ENCODE results near the gene TOGARAM2. TPM values are rescaled to one million over a fixed set of nuclear protein-coding genes. Genes with fewer than 3 reads are reported as not detected.

TOGARAM2 gene
- total RNA-seq, 4 donors from 2014 or later = 6.0 to 35.0 (median 19.5) TPM

- Histone ChIP-seq H3K4me3 (no peak overlapping the region), H3K36me3 (no peaks in the 10 kb centered on the region), H3K27ac (peak overlapping the region in 1 of 4 donors; percentile 21), H3K27me3 (no peaks in the 10 kb centered on the region), H3K9me3 (no peaks in the 10 kb centered on the region), H3K4me1 (peaks cover 0 to 12% (median 0%) of the 10 kb centered on the region in 4 donors)
- WGBS, 2 donors = 68 to 74% methylated on average over 5 of the region's 5 CpGs
- no peak for DNase-seq (ENCODE audit: low spot score in 2 of 2)
- TF ChIP-seq POLR2A (IDR thresholded peaks at IDR 0.05) (no peak), EP300 (IDR thresholded peaks at IDR 0.05) (no peak), CTCF (IDR thresholded peaks at IDR 0.05) (no peak)
Observed at GRCh38 chr2:29000956-29001355, 19.9 kb downstream of the TOGARAM2 start.

- H3K4me3 ChIP-seq = no peak overlapping the region
- WGBS, 2 donors = 91 to 98% methylated on average over 4 of the region's 4 CpGs
- DNase-seq (ENCODE audit: low spot score in 2 of 2) = no peak
Observed at GRCh38 chr2:29001806-29002205, 20.7 kb downstream of the TOGARAM2 start.

GRCh38 chr2:29004755-29005154 is 23.7 kb downstream of the TOGARAM2 start:
- H3K36me3 ChIP-seq = no peaks in the 10 kb centered on the region
- DNase-seq (ENCODE audit: low spot score in 2 of 2) = no peak
- TF ChIP-seq EP300 (IDR thresholded peaks at IDR 0.05) (no peak), CTCF (IDR thresholded peaks at IDR 0.05) (no peak), POLR2A (IDR thresholded peaks at IDR 0.05) (no peak)
- peaks cover 0 to 4% (median 1%) of the 10 kb centered on the region in 4 donors for H3K4me1 ChIP-seq
- H3K27me3 ChIP-seq = no peaks in the 10 kb centered on the region
- H3K27ac ChIP-seq = no peak overlapping the region
- H3K9me3 ChIP-seq = no peaks in the 10 kb centered on the region
- 6 to 18% methylated on average over 1 of the region's 1 CpG for WGBS, 2 donors
- no peak overlapping the region for H3K4me3 ChIP-seq

More at GRCh38 chr2:29001806-29002205, 20.7 kb downstream of the TOGARAM2 start:
- no peaks in the 10 kb centered on the region for H3K9me3 ChIP-seq
- TF ChIP-seq CTCF (IDR thresholded peaks at IDR 0.05) (no peak), EP300 (IDR thresholded peaks at IDR 0.05) (no peak), POLR2A (IDR thresholded peaks at IDR 0.05) (no peak)
- H3K4me1 ChIP-seq = peaks cover 0 to 12% (median 0%) of the 10 kb centered on the region in 4 donors
- H3K36me3 ChIP-seq = no peaks in the 10 kb centered on the region
- H3K27me3 ChIP-seq = no peaks in the 10 kb centered on the region
- H3K27ac ChIP-seq = no peak overlapping the region

GRCh38 chr2:29005331-29005730 is 24.2 kb downstream of the TOGARAM2 start:
- Histone ChIP-seq H3K27ac (no peak overlapping the region), H3K36me3 (no peaks in the 10 kb centered on the region), H3K9me3 (no peaks in the 10 kb centered on the region)

More at GRCh38 chr2:29005331-29005730, 24.2 kb downstream of the TOGARAM2 start:
- Histone ChIP-seq H3K27me3 (no peaks in the 10 kb centered on the region), H3K4me1 (peaks cover 0 to 8% (median 2%) of the 10 kb centered on the region in 4 donors), H3K4me3 (no peak overlapping the region)
- no peak for TF ChIP-seq CTCF (IDR thresholded peaks at IDR 0.05)
- TF ChIP-seq EP300 (IDR thresholded peaks at IDR 0.05) = no peak
- no peak for TF ChIP-seq POLR2A (IDR thresholded peaks at IDR 0.05)
- DNase-seq (ENCODE audit: low spot score in 2 of 2) = no peak
- WGBS, 2 donors = 71% methylated on average over 7 of the region's 7 CpGs
